GM13976 (cell line): ENCODE data around the gene ADRA2C.

Experiments
- DNase-seq: peaks from one replicate; pipeline ENCODE4 v3.0.0; 2012; ENCODE audit warnings: low spot score
- in situ Hi-C: fragments of 300-500 bp; cut with MboI; formaldehyde crosslinking; loops from one replicate; pipeline ENCODE4 v1.12.0; 2022; ENCODE audit warnings: low sequenced_read_pairs, mixed read lengths, inconsistent platforms; ENCODE audit not compliant: unreplicated experiment
- TF ChIP-seq, protein P1 (sequence below): IDR thresholded peaks from 2 replicates; pipeline ENCODE4 v1.5.1; 2012; ENCODE audit warnings: borderline replicate concordance, mild to moderate bottlenecking; ENCODE audit not compliant: insufficient read depth; ENCODE audit errors: extremely low read depth, missing control alignments, control extremely low read depth

Gene ADRA2C

DNA sequence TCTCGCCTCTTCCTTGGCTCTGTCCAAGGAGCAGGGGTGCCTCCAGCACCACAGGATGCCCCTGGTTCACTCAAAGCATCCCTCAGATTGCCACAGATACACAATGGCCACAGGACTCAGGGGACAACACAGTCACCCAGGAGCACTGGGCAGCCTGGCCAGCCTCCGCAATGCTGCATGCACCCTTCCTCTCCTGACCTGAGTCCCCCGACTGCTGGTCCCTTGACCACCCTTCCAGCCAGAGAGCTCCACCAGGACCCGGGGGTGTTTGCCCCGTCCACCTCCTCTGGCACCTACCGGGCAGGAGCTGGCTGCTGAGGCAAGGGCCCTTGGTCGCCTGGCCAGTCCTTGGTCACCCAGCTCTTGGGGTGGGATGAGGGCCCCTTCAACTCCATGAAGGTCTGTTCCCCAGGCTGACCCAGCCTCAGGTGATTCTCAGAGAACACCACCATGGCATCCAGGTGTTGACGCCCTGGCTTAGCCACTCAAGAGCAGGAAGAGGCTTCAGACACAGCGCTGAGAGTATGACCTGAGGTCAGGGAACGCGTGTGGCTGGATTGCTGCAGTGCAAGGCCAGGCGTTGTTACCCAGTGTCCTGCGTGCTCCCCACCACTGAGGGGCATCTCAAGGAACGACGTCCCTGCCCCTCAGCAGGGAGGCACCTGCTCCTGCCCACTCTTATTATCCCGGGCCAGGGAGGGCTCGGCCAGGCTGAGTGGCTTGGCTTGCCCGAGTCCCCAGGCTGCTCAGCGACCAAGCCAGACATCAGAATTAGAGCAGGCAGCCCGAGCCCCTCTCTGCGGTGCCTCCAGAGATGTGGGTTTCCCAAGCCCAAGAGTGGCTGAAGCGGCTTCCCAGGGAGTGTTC lies 10.2 kb downstream of the ADRA2C start:
- TF ChIP-seq, protein P1, sequence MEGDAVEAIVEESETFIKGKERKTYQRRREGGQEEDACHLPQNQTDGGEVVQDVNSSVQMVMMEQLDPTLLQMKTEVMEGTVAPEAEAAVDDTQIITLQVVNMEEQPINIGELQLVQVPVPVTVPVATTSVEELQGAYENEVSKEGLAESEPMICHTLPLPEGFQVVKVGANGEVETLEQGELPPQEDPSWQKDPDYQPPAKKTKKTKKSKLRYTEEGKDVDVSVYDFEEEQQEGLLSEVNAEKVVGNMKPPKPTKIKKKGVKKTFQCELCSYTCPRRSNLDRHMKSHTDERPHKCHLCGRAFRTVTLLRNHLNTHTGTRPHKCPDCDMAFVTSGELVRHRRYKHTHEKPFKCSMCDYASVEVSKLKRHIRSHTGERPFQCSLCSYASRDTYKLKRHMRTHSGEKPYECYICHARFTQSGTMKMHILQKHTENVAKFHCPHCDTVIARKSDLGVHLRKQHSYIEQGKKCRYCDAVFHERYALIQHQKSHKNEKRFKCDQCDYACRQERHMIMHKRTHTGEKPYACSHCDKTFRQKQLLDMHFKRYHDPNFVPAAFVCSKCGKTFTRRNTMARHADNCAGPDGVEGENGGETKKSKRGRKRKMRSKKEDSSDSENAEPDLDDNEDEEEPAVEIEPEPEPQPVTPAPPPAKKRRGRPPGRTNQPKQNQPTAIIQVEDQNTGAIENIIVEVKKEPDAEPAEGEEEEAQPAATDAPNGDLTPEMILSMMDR: no peak
- DNase-seq: no peak
- in situ Hi-C loops: no loop called here

DNA sequence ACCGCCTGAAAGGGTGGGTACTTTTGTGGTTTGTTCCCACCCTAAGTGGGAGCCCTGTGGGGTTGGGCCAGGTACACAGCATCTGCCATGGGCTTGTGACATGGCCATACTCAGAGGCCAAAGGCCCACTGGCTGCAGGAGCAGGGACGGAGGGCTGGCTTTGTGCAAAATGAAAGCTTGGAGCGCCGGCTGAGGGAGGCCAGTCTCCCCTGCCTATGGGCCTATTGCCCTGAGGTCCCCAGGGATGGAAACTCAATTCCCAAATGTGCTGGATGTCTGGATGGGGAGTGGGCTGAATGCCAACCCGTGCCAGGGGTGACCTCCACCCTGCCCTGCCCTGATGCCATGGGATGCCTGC lies 10.8 kb downstream of the ADRA2C start:
- no peak for DNase-seq
- TF ChIP-seq, protein P1: no peak
- in situ Hi-C loops: no loop called here

DNA sequence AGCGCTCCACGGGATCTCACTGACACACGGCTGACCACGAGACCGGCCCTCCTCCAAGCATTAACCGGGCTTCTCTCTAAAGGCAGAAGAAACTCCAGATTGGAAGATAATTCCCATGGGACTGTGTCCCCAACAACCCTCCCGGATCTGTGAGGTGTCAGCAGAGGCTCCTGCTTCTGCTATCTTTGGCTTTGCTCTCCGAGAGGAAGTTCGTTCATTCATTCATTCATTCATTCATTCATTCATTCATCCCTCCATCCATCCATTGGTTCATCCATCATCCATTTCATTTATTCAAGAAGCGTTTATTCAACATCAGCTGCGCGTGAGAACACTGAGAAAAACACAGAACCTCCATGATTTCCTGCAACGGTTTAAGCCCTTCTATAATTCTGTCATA lies 11.5 kb downstream of the ADRA2C start:
- DNase-seq: no peak
- in situ Hi-C loops: no loop called here
- TF ChIP-seq, protein P1: no peak

DNA sequence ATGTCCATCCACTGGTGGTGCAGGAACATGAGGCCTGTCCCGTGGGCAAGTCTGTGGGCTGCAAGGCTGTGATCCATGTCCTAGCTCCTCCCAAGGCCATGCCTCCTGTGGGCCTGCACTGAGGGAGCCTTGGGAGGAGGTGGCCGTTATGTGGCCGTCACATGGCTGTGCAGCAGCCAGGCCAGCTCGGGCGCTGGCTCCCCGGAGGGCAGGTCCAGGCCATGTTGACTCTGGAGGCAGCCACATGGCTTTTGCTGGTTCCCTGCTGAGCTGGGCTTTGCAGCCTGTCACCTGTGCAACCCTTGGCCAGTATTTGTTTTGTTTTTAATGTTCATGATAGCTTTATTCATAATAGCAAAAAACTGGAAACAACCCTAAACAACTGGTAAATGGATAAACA lies 13.3 kb downstream of the ADRA2C start:
- DNase-seq: no peak
- TF ChIP-seq, protein P1: no peak
- in situ Hi-C loops: no loop called here

DNA sequence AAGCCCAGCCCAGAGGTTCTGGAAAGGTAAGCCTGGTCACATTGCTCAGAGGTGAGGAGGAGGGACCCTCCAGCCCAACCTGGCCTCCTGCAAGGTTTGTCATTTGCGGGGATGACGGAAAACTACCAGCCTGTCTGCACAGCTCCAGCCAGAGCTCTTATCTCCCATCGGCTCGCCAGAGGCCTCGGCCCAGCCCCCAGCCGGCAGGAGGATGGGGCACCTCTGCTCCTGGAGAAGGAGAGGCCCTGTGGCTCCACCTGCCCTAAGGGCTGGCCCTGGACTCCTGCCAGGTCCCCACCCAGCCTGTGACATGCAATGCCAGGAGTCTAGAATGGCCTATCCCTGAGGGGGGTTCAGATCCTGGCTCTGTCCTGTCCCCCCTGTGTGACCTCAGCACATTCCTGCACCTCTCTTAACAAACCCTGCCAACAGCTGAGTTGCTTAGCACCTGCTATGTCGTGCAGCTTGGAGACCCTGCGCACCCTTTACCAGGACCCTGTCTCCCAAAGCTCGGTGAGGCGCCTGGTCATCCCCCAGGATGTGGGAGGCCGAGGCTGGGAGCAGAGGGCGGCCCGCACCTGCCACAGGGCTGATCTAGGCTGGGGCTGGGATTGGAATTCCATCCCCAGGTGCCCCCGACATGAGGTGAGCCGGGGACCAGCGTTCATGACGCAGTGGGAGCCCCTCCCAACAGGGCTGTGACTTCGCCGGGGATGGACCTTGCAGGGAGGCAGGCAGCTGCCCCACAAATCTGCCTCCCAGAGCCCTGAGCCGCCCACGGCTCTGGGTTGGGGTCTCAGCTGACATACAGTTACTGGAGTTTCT lies 14.4 kb downstream of the ADRA2C start:
- no peak for DNase-seq
- TF ChIP-seq, protein P1: no peak
- in situ Hi-C loops: no loop called here

DNA sequence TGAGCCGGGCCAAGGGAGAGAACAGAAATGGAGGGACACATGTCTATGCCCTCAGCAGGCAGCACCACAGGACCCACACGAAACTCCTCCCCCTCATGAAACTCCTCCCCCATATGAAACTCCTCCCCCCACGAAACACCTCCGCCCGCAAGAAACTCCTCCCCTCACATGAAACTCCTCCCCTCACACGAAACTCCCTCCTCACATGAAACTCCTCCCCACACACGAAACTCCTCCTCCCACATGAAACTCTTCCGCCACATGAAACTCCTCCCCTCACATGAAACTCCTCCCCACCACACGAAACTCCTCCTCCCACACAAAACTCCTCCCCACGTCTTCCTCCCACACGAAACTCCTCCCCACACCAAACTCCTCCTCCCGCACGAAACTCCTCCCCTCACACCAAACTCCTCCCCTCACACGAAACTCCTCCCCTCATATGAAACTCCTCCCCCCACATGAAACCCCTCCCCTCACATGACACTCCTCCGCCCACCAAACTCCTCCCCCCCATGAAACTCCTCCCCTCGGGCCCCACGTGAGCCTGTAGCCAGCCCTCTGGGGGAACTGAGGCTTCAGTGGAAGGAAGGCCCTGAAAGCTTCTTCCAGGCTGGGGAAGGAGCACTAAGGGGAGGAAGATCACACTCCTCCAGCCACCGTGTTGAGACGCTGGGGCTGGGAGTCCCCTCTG lies 15.2 kb downstream of the ADRA2C start:
- DNase-seq: no peak
- TF ChIP-seq, protein P1: no peak
- in situ Hi-C loops: no loop called here
